Retinal pigment epithelial cell (primary cell): Measurements from ENCODE around the gene SCRN3.
"Not testable (repeated sequence)": the region's sequence is repeated elsewhere in the genome, so short reads cannot be mapped to it uniquely, and the experiment has no call there.

Source experiments
- DNase-seq: peaks from one replicate; pipeline ENCODE4 v3.0.0-alpha.2; 2010; ENCODE audit warnings: low read depth
- H3K4me3 ChIP-seq: 2 replicates; pipeline ENCODE4 v1.5.1; 2011; ENCODE audit warnings: mild to moderate bottlenecking, low read length, control low read depth, moderate library complexity
- TF ChIP-seq, protein P1 (sequence below): conservative IDR thresholded peaks from 2 replicates; pipeline ENCODE4 v1.5.1; 2011; ENCODE audit warnings: low read depth, low read length, control low read depth, inconsistent platforms

SCRN3 gene, protein sequence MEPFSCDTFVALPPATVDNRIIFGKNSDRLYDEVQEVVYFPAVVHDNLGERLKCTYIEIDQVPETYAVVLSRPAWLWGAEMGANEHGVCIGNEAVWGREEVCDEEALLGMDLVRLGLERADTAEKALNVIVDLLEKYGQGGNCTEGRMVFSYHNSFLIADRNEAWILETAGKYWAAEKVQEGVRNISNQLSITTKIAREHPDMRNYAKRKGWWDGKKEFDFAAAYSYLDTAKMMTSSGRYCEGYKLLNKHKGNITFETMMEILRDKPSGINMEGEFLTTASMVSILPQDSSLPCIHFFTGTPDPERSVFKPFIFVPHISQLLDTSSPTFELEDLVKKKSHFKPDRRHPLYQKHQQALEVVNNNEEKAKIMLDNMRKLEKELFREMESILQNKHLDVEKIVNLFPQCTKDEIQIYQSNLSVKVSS

DNA sequence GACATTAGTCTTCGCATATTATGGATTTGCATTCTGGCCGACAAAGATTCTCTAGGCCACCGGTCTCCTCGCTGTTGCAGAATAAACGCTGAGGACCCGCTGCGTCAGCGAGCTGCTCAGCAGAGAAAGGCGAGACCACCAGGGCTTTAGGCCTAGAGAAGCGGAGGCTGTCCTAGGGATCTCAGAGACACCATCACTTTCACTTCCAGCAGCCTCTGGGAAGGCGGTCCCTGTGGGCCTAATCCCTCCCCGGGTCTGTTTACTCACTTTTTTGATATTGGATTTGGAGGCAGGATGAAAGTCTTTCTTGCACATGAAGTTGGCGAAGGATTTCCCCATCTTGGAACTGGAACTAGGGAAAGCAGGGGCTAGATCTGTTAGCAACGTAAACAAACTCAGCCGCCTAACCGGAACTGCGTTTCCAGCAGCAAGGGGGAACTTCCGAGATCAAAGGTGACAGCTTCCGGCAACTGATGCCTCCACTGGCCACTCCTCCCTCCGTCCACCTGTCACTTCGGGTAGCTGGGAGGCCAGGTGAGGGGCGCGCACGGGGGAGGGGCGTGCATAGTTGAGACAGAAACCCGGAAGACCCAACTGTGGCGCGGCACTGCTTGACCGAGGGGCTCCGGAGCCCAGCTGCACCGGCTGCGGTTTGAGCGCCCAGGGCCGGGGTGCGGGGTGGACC lies at the start of gene SCRN3:
SCRN3 (plus strand) TSS at position 447 of the 685 bp plus-strand sequence. CDS start 2,554 bp downstream, outside the sequence.
- peak; percentile 60 for DNase-seq
- H3K4me3 ChIP-seq, result peak within 1 kb of the TSS; percentile 99
- TF ChIP-seq, protein P1, sequence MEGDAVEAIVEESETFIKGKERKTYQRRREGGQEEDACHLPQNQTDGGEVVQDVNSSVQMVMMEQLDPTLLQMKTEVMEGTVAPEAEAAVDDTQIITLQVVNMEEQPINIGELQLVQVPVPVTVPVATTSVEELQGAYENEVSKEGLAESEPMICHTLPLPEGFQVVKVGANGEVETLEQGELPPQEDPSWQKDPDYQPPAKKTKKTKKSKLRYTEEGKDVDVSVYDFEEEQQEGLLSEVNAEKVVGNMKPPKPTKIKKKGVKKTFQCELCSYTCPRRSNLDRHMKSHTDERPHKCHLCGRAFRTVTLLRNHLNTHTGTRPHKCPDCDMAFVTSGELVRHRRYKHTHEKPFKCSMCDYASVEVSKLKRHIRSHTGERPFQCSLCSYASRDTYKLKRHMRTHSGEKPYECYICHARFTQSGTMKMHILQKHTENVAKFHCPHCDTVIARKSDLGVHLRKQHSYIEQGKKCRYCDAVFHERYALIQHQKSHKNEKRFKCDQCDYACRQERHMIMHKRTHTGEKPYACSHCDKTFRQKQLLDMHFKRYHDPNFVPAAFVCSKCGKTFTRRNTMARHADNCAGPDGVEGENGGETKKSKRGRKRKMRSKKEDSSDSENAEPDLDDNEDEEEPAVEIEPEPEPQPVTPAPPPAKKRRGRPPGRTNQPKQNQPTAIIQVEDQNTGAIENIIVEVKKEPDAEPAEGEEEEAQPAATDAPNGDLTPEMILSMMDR, result no peak

DNA sequence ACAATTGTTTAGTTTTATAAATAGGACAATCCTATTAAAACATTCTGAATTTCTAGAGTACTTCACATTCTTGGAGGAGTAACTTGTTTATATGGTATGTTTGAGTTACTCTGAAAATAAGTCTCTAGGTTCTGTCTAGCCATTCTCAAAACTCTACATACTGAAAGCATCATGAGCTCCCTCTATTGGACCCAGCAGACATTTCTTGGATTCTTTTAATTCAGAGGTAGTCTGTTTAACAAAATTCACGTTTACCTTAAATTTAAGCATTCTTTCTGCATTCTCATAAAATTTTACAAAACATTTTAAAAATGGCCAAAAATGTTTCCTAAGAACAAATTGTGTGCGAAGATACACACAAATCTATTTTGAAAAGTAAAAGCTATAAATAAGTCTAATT lies 45.5 kb upstream of the SCRN3 start:
- no peak for DNase-seq
- TF ChIP-seq, protein P1, result peak; percentile 56
- no peak overlapping the region for H3K4me3 ChIP-seq

DNA sequence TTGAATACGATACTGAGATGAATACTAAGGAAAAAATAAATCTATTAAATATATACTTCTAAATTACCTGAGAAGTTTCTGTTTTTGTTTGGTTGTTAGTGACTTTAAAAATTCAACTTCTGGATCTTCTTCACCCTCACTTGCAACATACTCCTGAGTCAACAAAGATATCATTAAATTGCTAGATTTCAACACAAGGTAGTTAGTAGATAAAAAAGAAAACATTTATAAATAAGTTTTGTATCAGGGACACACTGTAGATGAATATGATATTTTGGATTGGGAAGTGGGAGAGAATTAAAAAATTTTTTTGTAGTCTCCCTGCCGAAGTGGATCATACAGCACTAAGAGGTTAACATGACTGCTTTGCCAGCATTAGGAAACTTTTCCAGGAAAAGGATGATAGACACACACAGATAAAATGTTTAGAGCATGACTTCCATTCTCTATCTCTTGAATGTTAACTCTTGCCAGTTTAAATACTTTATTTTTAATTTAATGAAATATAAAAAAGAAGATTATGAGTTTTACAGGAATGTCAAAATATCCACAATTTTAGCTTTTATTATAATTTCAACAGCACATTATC lies 44.8 kb upstream of the SCRN3 start:
- TF ChIP-seq, protein P1, result no peak
- no peak for DNase-seq
- H3K4me3 ChIP-seq, result no peak overlapping the region

DNA sequence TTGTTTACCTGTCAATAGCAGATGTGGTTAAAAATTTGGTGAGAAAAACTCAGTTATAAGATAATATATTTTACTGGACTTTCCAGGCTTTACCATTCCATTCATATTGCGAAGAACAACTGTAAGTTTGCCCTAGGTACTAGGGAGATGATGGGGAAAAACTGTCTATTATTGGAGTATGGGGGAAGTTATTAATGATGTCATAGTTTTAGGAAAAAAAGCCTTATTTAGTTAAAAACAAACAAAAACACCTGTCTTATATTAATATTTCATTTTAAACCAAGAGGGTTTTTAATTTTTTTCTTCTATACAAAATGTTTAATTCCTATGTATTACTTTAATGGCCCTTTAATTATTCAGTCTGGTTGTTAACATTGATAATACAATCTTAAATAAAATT lies 42.5 kb upstream of the SCRN3 start:
- DNase-seq, result no peak
- TF ChIP-seq, protein P1, result no peak
- no peak overlapping the region for H3K4me3 ChIP-seq

DNA sequence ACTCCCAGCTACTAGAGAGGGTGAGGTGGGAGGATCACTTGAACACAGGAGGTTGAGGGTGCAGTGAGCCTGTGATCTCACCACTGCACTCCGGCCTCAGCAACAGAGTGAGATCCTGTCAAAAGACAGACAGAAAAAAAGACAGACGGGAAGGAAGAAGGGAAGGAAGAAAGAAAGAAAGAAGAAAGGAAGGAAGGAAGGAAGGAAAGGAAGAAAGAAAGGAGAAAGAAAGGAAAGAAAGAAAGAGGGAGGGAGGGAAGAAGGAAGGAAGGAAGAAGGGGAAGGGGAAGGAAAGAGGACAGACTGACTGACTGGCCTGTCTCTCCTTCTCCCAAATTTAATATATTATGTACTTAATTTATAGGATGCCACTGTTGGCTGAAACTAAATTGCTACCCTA lies 39.2 kb upstream of the SCRN3 start:
- DNase-seq, result no peak
- TF ChIP-seq, protein P1, result no peak
- no peak overlapping the region for H3K4me3 ChIP-seq

DNA sequence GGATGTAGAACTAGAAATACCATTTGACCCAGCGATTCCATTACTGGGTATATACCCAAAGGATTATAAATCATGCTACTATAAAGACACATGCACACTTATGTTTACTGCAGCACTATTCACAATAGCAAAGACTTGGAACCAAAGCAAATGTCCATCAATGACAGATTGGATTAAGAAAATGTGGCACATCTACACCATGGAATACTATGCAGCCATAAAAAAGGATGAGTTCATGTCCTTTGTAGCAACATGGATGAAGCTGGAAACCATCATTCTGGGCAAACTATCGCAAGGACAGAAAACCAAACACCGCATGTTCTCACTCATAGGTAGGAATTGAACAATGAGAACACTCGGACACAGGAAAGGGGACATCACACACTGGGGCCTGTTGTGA lies 35.9 kb upstream of the SCRN3 start:
- H3K4me3 ChIP-seq, DNase-seq: not testable (repeated sequence)

DNA sequence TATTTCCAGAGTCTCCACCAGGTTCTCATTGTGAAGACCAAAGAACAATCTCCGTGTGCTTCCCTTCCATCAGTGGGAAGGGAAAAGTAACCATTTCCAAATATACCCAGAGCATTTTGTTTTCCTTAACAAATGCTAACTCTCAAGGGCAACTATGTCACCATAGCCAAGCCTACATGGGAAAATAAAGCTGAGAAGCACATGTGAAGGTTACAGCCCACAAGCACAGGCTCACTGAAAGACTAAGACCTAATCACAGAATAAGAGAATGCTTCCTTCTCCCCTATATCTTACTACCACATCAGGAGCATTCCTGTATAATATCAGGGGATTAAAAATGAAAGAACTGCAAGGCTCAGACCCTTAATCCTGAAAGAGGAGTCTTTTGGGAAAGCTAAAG lies 32.6 kb upstream of the SCRN3 start:
- DNase-seq, result no peak
- TF ChIP-seq, protein P1, result no peak
- H3K4me3 ChIP-seq, result no peak overlapping the region

DNA sequence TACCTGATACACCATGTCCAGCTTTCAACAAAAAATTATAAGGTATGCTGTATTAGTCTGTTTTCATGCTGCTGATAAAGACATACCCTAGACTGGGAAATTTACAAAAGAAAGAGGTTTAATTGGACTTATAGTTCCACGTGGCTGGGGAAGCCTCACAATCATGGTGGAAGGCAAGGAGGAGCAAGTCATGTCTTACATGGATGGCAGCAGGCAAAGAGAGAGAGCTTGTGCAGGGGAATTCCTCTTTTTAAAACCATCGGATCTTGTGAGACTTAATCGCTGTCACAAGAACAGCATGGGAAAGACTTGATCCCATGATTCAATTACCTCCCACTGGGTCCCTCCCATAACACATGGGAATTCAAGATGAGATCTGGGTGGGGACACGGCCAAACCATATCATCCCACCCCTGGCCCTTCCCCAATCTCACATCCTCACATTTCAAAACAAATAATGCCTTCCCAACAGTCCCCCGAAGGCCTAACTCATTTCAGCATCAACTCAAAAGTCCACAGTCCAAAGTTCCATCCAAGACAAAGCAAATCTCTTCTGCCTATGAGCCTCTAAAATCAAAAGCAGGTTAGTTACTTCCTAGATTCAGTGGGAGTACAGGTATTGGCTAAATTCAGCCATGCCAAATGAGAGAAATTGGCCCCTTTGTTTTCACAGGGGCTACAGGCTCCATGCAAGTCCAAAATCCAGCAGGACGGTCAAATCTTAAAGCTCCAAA lies 31.9 kb upstream of the SCRN3 start:
- H3K4me3 ChIP-seq, result not testable (repeated sequence)

More for the DNA sequence above, 31.9 kb upstream of the SCRN3 start:
- DNase-seq, result not testable (repeated sequence)
